ENCODE data around the gene MYADM.

- no peak for TF ChIP-seq CTCF (IDR thresholded peaks at IDR 0.05)
- TF ChIP-seq EZH2 (IDR thresholded peaks at IDR 0.05; ENCODE audit: borderline replicate concordance, insufficient read depth, low read depth, low read length, poor library complexity, severe bottlenecking) = no peak
These were observed 838 bp upstream of the MYADM start for GRCh38 chr19:53866865-53867224.

Data from B cell (primary cell).